ENCODE results near the gene GNG14.
"Not testable (repeated sequence)": the region's sequence is repeated elsewhere in the genome, so short reads cannot be mapped to it uniquely, and the experiment has no call there.

GNG14 gene

DNA sequence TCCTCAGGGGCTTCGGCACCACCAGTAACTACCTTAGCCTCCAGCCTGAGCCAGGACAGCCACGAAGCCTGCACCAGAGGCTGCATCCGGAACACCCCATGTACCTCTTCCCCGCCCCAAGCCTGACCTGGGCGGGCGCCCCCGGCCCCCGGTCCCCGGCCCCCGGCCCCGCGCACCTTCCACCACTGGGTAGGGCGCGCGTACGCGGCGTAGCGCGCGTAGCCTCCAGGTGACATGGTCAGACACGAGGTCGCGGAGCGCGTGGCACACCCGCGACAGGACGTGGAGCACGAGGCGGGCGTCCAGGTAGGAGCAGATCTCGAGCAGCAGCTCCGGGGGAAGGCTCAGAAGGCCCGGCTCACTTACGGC is 8.2 kb downstream of the GNG14 start:
- DNase-seq (ENCODE audit: low read depth) = peak; percentile 13
- TF ChIP-seq, protein P1, sequence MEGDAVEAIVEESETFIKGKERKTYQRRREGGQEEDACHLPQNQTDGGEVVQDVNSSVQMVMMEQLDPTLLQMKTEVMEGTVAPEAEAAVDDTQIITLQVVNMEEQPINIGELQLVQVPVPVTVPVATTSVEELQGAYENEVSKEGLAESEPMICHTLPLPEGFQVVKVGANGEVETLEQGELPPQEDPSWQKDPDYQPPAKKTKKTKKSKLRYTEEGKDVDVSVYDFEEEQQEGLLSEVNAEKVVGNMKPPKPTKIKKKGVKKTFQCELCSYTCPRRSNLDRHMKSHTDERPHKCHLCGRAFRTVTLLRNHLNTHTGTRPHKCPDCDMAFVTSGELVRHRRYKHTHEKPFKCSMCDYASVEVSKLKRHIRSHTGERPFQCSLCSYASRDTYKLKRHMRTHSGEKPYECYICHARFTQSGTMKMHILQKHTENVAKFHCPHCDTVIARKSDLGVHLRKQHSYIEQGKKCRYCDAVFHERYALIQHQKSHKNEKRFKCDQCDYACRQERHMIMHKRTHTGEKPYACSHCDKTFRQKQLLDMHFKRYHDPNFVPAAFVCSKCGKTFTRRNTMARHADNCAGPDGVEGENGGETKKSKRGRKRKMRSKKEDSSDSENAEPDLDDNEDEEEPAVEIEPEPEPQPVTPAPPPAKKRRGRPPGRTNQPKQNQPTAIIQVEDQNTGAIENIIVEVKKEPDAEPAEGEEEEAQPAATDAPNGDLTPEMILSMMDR (IDR thresholded peaks at IDR 0.05; ENCODE audit: insufficient read depth, low read depth, low read length, missing control alignments) = no peak
- peak overlapping the region; percentile 83 for H3K4me3 ChIP-seq (ENCODE audit: low read length)

DNA sequence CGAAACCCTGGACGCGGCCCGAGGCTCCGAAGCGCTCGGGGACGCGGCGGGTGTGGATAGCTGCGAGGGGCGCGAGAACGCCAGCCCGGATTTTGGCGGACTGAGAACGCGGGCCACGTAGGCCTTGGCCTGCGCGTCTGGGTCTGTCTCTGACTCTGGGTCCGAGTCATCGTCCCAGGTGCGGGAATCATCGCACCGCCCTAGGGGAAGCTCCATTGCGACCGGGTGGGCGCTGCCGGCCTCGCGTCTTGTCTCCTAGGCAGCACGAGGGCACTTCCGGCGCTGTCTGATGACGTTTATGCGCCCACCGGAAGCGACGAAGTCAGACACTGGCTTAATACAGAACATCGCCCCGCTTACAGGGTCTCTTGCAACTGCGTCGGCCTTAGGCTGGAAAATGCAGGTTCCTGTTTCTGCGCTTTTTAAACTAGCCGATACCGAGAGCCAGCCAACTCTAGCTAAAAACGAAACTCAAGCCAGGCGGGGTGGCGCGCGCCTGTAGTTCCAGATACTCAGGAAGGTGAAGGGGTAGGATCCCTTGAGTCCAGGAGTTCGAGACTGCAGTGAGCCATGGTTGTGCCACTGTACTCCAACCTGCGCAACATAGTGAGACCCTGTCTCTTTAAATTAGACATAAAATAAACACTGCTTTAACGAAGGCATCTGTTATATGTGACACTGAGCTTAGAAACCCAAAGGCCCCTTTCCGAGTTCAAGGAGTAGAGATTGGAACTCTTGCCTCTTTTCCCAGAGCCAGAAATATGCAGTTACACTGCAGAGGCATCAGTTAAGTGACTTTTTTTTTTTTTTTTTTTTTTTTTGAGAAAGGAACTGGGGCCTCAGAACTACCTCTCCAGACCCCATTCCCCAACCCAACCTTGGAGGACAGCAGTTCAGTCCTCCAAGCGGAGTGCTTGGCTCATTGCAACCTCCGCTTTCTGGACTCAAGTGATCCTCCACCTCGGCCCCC is 8.9 kb downstream of the GNG14 start, which contains the start of gene FBXW9:
TSS of gene FBXW9 (minus strand) at position 266 of the 970 bp plus-strand sequence. CDS start at position 216, 50 bp downstream.
- TF ChIP-seq, protein P1 (IDR thresholded peaks at IDR 0.05; ENCODE audit: insufficient read depth, low read depth, low read length, missing control alignments) = no peak
- DNase-seq (ENCODE audit: low read depth) = peak; percentile 95
- peak within 1 kb of the TSS; percentile 83 for H3K4me3 ChIP-seq (ENCODE audit: low read length)

DNA sequence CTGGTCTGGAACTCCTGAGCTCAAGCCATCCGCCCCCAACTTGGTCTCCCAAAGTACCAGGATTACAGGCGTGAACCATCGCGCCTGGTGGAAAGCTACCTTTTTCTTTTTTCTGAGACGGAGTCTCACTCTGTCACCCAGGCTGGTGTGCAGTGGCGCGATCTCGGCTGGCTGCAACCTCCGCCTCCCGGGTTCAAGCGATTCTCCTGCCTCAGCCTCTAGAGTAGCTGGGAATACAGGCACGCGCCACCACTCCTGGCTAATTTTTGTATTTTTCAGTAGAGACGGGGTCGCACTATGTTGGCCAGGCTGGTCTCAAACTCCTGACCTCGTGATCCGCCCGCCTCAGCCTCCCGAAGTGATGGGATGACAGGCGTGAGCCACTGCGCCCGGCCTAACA is 9.6 kb downstream of the GNG14 start:
- DNase-seq (ENCODE audit: low read depth); H3K4me3 ChIP-seq (ENCODE audit: low read length): not testable (repeated sequence)

DNA sequence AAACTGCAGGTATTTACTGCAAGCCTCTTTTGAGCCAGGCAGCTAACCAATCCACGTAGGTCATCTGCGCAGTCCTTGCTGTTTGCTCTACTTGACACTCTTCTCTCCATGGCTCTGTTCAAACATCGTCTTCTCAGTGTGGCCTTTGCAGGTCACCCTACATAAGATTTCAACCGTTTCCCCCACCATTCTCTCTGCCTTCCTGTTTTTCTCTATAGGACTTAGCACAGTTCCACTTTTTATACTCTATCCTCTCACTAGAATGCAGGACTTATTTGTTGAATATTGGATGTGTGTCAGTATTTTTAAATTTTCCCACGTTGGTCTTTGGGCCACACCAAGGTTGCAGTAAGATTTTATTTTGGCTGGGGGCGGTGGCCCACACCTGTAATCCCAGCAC is 10.3 kb downstream of the GNG14 start:
- TF ChIP-seq, protein P1 (IDR thresholded peaks at IDR 0.05; ENCODE audit: insufficient read depth, low read depth, low read length, missing control alignments) = no peak
- H3K4me3 ChIP-seq (ENCODE audit: low read length) = no peak overlapping the region
- no peak for DNase-seq (ENCODE audit: low read depth)

DNA sequence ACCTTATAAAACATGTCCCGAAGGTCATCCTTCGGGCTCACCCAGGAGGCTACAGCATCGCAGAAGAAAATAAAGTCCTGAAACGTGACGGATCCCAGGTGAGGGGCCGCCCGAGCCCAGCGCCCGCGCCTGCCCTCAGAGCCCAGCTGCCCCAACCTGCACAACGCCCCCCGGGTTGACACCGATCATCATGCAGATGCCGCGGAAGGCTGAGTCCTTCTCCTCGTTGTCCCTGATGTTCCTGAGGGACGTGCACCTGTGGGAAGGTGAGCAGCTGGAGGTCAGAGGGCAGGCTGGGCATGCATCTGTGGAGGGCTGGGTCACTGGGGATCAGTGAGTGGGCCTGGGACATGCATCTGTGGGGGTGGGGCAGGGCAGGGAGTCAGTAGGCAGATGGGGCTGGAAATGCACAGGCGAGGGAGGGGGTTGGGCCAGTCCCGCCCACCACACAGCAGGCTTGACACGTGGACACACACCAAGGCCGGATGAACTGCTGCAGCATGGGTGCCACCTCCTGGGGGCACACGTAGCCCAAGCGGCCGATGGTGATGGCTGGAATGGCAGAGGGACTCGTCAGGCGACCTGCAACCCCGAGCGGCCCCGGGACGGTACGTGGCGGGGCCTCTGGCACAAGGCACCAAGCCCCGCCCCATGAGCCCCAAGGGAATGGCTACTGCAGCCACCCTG is 13.9 kb downstream of the GNG14 start:
- no peak for DNase-seq (ENCODE audit: low read depth)
- TF ChIP-seq, protein P1 (IDR thresholded peaks at IDR 0.05; ENCODE audit: insufficient read depth, low read depth, low read length, missing control alignments) = no peak
- H3K4me3 ChIP-seq (ENCODE audit: low read length) = no peak overlapping the region

DNA sequence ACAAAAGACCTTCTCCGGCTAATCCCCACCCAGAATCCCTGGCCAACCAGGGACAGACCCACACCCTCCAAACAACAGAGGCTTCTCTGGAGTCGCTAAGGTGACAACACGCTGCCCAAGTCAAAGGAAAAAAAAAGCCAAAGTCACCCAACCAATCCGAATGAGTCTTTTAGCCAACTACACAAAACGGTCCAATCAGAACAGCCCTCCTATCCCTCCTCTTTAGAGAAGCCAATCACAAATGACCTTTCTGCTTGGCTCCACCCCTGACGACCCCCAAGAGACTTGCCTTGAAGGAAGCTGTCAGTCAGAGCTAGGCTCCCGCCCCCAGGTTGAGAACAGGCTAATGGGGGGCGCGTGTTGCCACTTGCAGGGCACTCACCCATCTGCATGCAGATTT is 15.2 kb downstream of the GNG14 start:
- no peak for DNase-seq (ENCODE audit: low read depth)
- TF ChIP-seq, protein P1 (IDR thresholded peaks at IDR 0.05; ENCODE audit: insufficient read depth, low read depth, low read length, missing control alignments) = no peak
- H3K4me3 ChIP-seq (ENCODE audit: low read length) = no peak overlapping the region

DNA sequence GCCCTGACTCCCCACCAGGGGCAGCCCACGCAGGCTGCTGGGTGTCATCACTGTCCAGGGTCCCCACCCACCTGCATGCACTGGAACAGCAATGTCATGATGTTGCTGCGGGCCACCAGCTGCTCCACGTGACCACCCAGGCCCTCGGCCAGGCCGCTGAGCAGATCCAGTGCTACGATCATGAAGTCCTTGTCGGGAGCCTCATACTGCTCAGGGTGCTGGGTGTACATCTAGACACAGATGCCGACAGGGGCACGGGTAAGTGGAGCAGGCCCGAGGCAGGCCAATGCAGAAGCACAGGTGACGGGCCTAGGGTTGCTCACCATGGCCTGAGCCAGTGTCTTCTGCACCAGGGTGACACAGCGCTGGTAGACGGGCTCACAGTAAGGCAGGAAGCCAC is 17.4 kb downstream of the GNG14 start:
- no peak overlapping the region for H3K4me3 ChIP-seq (ENCODE audit: low read length)
- TF ChIP-seq, protein P1 (IDR thresholded peaks at IDR 0.05; ENCODE audit: insufficient read depth, low read depth, low read length, missing control alignments) = no peak
- DNase-seq (ENCODE audit: low read depth) = no peak
